GM12875 (cell line): ENCODE measurements around the gene PAIP2B.

Experiments used
- H3K4me3 ChIP-seq: one replicate; pipeline ENCODE4 v1.5.1; 2011; ENCODE audit warnings: low read depth, low read length, control low read depth
- CTCF ChIP-seq: IDR thresholded peaks from 2 replicates; pipeline ENCODE4 v1.5.1; 2011; ENCODE audit warnings: low read depth, mild to moderate bottlenecking, control low read depth, inconsistent platforms, low read length, moderate library complexity, borderline replicate concordance; ENCODE audit not compliant: insufficient read depth

Gene PAIP2B

DNA sequence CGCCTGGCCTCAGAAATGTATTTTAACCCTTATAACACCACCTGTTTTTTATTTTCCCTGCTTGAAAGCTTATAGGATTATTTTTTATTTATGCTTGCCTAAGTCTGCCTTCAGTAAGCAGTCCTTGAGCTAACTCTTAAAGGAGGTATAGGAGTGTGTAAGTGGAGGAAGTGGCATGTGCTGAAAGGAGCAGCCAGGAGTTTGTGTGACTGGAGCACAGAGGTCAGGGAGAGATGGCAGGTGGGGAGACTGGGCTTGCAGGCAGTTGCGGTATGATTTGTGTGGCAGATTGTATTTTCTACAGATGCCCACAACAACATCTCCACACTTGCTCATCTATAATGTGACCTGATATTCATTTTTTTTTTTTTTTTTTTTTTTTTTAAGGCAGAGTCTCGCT lies 27.2 kb upstream of the PAIP2B start:
- TF ChIP-seq CTCF, result no peak
- H3K4me3 ChIP-seq, result no peak overlapping the region

GRCh38 chr2:71253476-71253875 lies 26.6 kb upstream of the PAIP2B start:
- no peak overlapping the region for H3K4me3 ChIP-seq
- no peak for TF ChIP-seq CTCF

DNA sequence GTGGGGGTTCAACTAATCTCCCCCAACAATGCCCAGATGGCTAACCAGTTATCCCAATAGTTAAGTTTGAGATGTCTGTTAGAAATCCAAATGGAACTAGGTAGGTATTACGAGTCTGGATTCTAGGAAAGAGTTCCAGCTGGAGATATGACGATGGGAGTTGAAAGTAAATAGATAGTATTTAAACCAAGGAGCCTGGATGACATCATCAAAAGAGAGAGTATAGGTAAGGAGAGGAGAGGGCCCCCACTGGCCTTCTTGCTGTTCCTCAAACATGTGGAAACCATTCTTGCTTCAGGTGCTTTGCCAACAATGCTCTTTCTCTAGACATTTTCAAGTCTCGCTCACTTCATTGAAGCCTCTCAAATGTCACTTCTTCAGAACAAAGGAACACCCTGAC lies 26.0 kb upstream of the PAIP2B start:
- no peak overlapping the region for H3K4me3 ChIP-seq
- TF ChIP-seq CTCF, result no peak

GRCh38 chr2:71250935-71251334 lies 24.0 kb upstream of the PAIP2B start:
- no peak overlapping the region for H3K4me3 ChIP-seq
- TF ChIP-seq CTCF, result no peak

DNA sequence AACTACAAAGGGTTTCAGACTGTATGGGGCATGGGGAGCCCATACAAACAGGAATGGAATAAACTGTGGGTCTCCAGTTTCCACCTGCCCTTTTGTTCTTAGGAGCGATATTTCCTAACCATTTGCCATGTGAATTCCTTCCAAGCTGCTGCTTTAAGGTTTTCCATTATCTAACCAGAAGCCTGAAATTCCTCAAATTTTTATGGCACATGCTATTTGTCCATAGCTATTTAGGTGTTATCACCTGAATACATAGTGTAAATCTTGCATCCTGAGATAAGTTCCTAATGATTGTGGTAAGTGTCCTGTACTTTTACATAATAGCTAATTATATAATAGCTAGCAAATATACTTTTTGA lies 17.4 kb upstream of the PAIP2B start:
- no peak for TF ChIP-seq CTCF
- no peak overlapping the region for H3K4me3 ChIP-seq

DNA sequence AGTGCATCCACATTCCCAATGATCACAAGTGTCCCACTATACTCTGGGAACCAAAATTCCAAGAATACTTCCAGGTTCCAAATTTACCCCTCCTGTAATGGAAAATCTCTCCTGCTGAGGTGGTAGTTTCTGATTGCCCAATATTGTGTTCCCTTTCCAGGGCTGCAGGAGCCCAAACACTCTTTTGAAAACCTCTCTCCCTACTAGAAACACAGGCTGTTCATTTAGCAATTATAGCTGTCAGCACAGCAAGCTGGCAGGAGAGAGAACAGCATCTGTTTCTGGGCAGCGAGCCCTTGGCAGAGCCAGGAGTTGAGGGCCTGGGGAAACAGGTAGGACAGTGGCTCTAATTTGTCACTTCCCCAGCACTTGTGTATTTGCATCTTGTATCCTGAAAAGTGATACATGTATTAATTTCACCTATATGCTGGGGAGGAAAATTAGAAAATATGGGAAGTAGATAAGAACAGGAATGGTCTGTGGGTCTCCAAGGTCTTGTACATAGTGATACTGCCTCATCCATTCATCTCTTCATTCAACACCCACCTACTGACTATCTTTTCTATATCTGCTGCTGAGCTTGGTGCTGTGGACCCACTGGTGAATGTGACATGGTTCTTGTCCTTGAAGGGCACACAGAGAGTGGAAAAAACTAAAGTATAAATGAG lies 16.9 kb upstream of the PAIP2B start:
- H3K4me3 ChIP-seq, result no peak overlapping the region
- TF ChIP-seq CTCF, result no peak

- no peak for TF ChIP-seq CTCF
- H3K4me3 ChIP-seq, result no peak overlapping the region
Observed at GRCh38 chr2:71240794-71241193, 13.9 kb upstream of the PAIP2B start.
